ENCODE data around the gene PUS3. TPM values are rescaled to one million over a fixed set of nuclear protein-coding genes. Genes with fewer than 3 reads are reported as not detected.

The PUS3 gene
- total and polyA plus RNA-seq, 2 experiments from 2014 or later = 8.3 to 10.7 TPM

DNA sequence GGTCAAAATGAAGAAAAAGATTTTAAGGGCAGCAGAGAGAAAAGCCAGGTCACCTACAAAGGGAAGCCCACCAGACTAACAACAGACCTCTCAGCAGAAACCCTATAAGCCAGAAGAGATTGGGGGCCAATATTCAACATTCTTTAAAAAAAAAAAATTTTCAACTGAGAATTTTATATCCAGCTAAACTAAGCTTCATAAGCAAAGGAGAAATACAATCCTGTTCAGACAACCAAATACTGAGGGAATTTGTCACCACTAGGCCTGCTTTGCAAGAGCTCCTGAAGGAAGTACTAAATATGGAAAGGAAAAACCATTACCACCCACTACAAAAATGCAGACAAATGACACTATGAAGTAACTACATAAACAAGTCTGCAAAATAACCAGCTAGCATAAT, 56.8 kb downstream of the PUS3 start:
- no peak overlapping the region for H2AFZ ChIP-seq
- TF ChIP-seq EZH2phosphoT487 (IDR thresholded peaks at IDR 0.05; ENCODE audit: insufficient read depth, low read depth) (no peak), EZH2 (IDR thresholded peaks at IDR 0.05; ENCODE audit: insufficient read depth, poor library complexity, severe bottlenecking) (no peak)
- in situ Hi-C loops (cut with MboI) = no loop called here

More for the DNA sequence above, 56.8 kb downstream of the PUS3 start:
- no peak overlapping the region for H3K27ac ChIP-seq
- no peak overlapping the region for H3K9ac ChIP-seq
- no peak overlapping the region for H3K4me2 ChIP-seq (ENCODE audit: unreplicated experiment)
- H3K4me3 ChIP-seq = no peak overlapping the region
- H3K4me1 ChIP-seq (ENCODE audit: insufficient read depth) = no peaks in the 10 kb centered on the region
- no peaks in the 10 kb centered on the region for H3K79me2 ChIP-seq (ENCODE audit: insufficient read depth)
- H3K9me2 ChIP-seq (ENCODE audit: insufficient read depth) = no peaks in the 10 kb centered on the region
- H3K27me3 ChIP-seq (replicated peaks; ENCODE audit: insufficient read depth) = no peaks in the 10 kb centered on the region
- H3K9me3 ChIP-seq (ENCODE audit: low read depth) = no peaks in the 10 kb centered on the region
- no peaks in the 10 kb centered on the region for H3F3A ChIP-seq (ENCODE audit: insufficient read depth)
- DNase-seq = no peak
- no peaks in the 10 kb centered on the region for H3K36me3 ChIP-seq (ENCODE audit: low read depth)
- H4K20me1 ChIP-seq (ENCODE audit: insufficient read depth) = no peaks in the 10 kb centered on the region

Other genes with a start within 250 kb of the PUS3 start
- gene ACRV1, start 222.4 kb downstream of the PUS3 start, total RNA-seq (2014; rRNA removed; shearing (Covaris generic)) = not detected in 2 replicates
- 0.10 and 0.22 TPM in 2 replicates for gene ACRV1, start 222.4 kb downstream of the PUS3 start, polyA plus RNA-seq (2016; fragmentation: Nextera tagmentation; extraction: Ambion mirVana)
- gene PATE1, start 156.9 kb downstream of the PUS3 start, total RNA-seq (2014; rRNA removed; shearing (Covaris generic)) = not detected in 2 replicates
- not detected in 2 replicates for gene PATE1, start 156.9 kb downstream of the PUS3 start, polyA plus RNA-seq (2016; fragmentation: Nextera tagmentation; extraction: Ambion mirVana)
- not detected in 2 replicates for gene PATE2, start 124.4 kb downstream of the PUS3 start, total RNA-seq (2014; rRNA removed; shearing (Covaris generic))
- not detected in 2 replicates for gene PATE2, start 124.4 kb downstream of the PUS3 start, polyA plus RNA-seq (2016; fragmentation: Nextera tagmentation; extraction: Ambion mirVana)
- not detected in 2 replicates for gene PATE3, start 115.1 kb downstream of the PUS3 start, total RNA-seq (2014; rRNA removed; shearing (Covaris generic))
- gene PATE3, start 115.1 kb downstream of the PUS3 start, polyA plus RNA-seq (2016; fragmentation: Nextera tagmentation; extraction: Ambion mirVana) = not detected in 2 replicates
- not detected in 2 replicates for gene PATE4, start 69.9 kb downstream of the PUS3 start, total RNA-seq (2014; rRNA removed; shearing (Covaris generic))
- gene PATE4, start 69.9 kb downstream of the PUS3 start, polyA plus RNA-seq (2016; fragmentation: Nextera tagmentation; extraction: Ambion mirVana) = not detected in 2 replicates
- gene HYLS1, start 15.5 kb downstream of the PUS3 start, total RNA-seq (2014; rRNA removed; shearing (Covaris generic)) = 4.6 and 6.2 TPM in 2 replicates
- 11.7 and 13.0 TPM in 2 replicates for gene HYLS1, start 15.5 kb downstream of the PUS3 start, polyA plus RNA-seq (2016; fragmentation: Nextera tagmentation; extraction: Ambion mirVana)
- not detected in 2 replicates for gene DDX25, start 1.3 kb upstream of the PUS3 start, total RNA-seq (2014; rRNA removed; shearing (Covaris generic))
- not detected in 2 replicates for gene DDX25, start 1.3 kb upstream of the PUS3 start, polyA plus RNA-seq (2016; fragmentation: Nextera tagmentation; extraction: Ambion mirVana)
- not detected in 2 replicates for gene VSIG10L2, start 42.8 kb upstream of the PUS3 start, total RNA-seq (2014; rRNA removed; shearing (Covaris generic))
- gene VSIG10L2, start 42.8 kb upstream of the PUS3 start, polyA plus RNA-seq (2016; fragmentation: Nextera tagmentation; extraction: Ambion mirVana) = not detected in 2 replicates
- 8.6 and 10.3 TPM in 2 replicates for gene CDON, start 159.7 kb upstream of the PUS3 start, total RNA-seq (2014; rRNA removed; shearing (Covaris generic))
- gene CDON, start 159.7 kb upstream of the PUS3 start, polyA plus RNA-seq (2016; fragmentation: Nextera tagmentation; extraction: Ambion mirVana) = 2.2 and 2.7 TPM in 2 replicates

Data from GM23248 (cell line).